Muscle of leg (tissue), 11 donors: ENCODE data around the gene TNK1. TPM values are rescaled to one million over a fixed set of nuclear protein-coding genes. Genes with fewer than 3 reads are reported as not detected.

Experiments used
- DNase-seq: peaks from one replicate; pipeline ENCODE4 v3.0.0; 2013
- H3K27ac ChIP-seq: one replicate; pipeline ENCODE4 v1.5.1; 2013; ENCODE audit warnings: mild to moderate bottlenecking, low read length, control low read depth
- H3K27me3 ChIP-seq: one replicate; pipeline ENCODE4 v1.6.1; 2013; ENCODE audit warnings: low read length; ENCODE audit not compliant: control insufficient read depth, insufficient read depth
- H3K36me3 ChIP-seq: one replicate; pipeline ENCODE4 v1.6.1; 2013; ENCODE audit warnings: low read length; ENCODE audit not compliant: control insufficient read depth, insufficient read depth
- H3K4me1 ChIP-seq: one replicate; pipeline ENCODE4 v1.6.1; 2013; ENCODE audit warnings: low read length; ENCODE audit not compliant: control insufficient read depth, insufficient read depth
- H3K4me3 ChIP-seq: one replicate; pipeline ENCODE4 v1.5.1; 2013; ENCODE audit warnings: low read length, control low read depth
- H3K9me3 ChIP-seq: replicated peaks from 2 replicates; pipeline ENCODE4 v1.6.1; 2013; ENCODE audit warnings: low read depth, low read length; ENCODE audit not compliant: control insufficient read depth
- WGBS: methylation state at CpG from one replicate; pipeline ENCODE4 v1.1.5; 2013; ENCODE audit warnings: missing lambda C conversion rate; ENCODE audit not compliant: insufficient coverage; 5-methylcytosine and 5-hydroxymethylcytosine counted together
- polyA plus RNA-seq, 8 donors: library from polyadenylated mRNA; unstranded; fragments of 120-200 nt; gene quantifications; one replicate each; pipeline versions ENCODE4 v1.2.1 to v1.2.3, GENCODE V29; 2013; ENCODE audit warnings: inconsistent platforms in 1 of 8, low replicate concordance in 1 of 8; ENCODE audit not compliant: insufficient read length in 8 of 8, insufficient read depth in 1 of 8
- total RNA-seq: library from RNA; stranded (reverse); fragments of 120-200 nt; gene quantifications from one replicate; pipeline ENCODE4 v1.2.4, GENCODE V29; 2013

Gene TNK1
- total and polyA plus RNA-seq, 9 donors: 0.23 to 1.3 (median 0.56) TPM

GRCh38 chr17:7408863-7409262 is 28.0 kb downstream of the TNK1 start:
- H3K27ac ChIP-seq: no peak overlapping the region
- H3K36me3 ChIP-seq: peaks cover 18% of the 10 kb centered on the region
- WGBS: 87% methylated on average over 6 of the region's 6 CpGs
- H3K4me1 ChIP-seq: peaks cover 16% of the 10 kb centered on the region
- H3K27me3 ChIP-seq: peaks cover 8% of the 10 kb centered on the region
- no peak overlapping the region for H3K4me3 ChIP-seq
- DNase-seq: no peak
- H3K9me3 ChIP-seq: no peaks in the 10 kb centered on the region

GRCh38 chr17:7409716-7410115 is 28.8 kb downstream of the TNK1 start:
- Histone ChIP-seq H3K4me1 (peaks cover 16% of the 10 kb centered on the region), H3K36me3 (peaks cover 18% of the 10 kb centered on the region), H3K27ac (no peak overlapping the region), H3K9me3 (no peaks in the 10 kb centered on the region), H3K4me3 (no peak overlapping the region), H3K27me3 (peaks cover 8% of the 10 kb centered on the region)
- 82% methylated on average over 6 of the region's 6 CpGs for WGBS
- no peak for DNase-seq

- H3K4me1 ChIP-seq: peaks cover 6% of the 10 kb centered on the region
- H3K27me3 ChIP-seq: peaks cover 3% of the 10 kb centered on the region
- H3K9me3 ChIP-seq: no peaks in the 10 kb centered on the region
- no peak overlapping the region for H3K4me3 ChIP-seq
- WGBS: 78% methylated on average over 14 of the region's 25 CpGs
- peaks cover 26% of the 10 kb centered on the region for H3K36me3 ChIP-seq
- H3K27ac ChIP-seq: no peak overlapping the region
- no peak for DNase-seq
Measured at GRCh38 chr17:7410634-7411426, 29.9 kb downstream of the TNK1 start.

GRCh38 chr17:7411427-7411750 is 30.5 kb downstream of the TNK1 start:
- Histone ChIP-seq H3K4me3 (no peak overlapping the region), H3K4me1 (peaks cover 2% of the 10 kb centered on the region), H3K9me3 (no peaks in the 10 kb centered on the region), H3K27me3 (no peaks in the 10 kb centered on the region), H3K27ac (no peak overlapping the region), H3K36me3 (peaks cover 28% of the 10 kb centered on the region)
- DNase-seq: no peak
- 91% methylated on average over 6 of the region's 8 CpGs for WGBS

- Histone ChIP-seq H3K4me3 (no peak overlapping the region), H3K9me3 (no peaks in the 10 kb centered on the region), H3K4me1 (no peaks in the 10 kb centered on the region), H3K27ac (no peak overlapping the region), H3K36me3 (peaks cover 30% of the 10 kb centered on the region), H3K27me3 (no peaks in the 10 kb centered on the region)
- 50% methylated on average over 1 of the region's 6 CpGs for WGBS
- DNase-seq: no peak
Measured at GRCh38 chr17:7413346-7413985, 32.6 kb downstream of the TNK1 start.

GRCh38 chr17:7414837-7415236 is 33.9 kb downstream of the TNK1 start:
- H3K36me3 ChIP-seq: peaks cover 20% of the 10 kb centered on the region

GRCh38 chr17:7415784-7416183 is 34.9 kb downstream of the TNK1 start:
- no peaks in the 10 kb centered on the region for H3K9me3 ChIP-seq
- H3K4me3 ChIP-seq: no peak overlapping the region
- no peaks in the 10 kb centered on the region for H3K4me1 ChIP-seq
- H3K27ac ChIP-seq: no peak overlapping the region
- DNase-seq: no peak
- no peaks in the 10 kb centered on the region for H3K27me3 ChIP-seq
- H3K36me3 ChIP-seq: peaks cover 14% of the 10 kb centered on the region
- 87% methylated on average over 23 of the region's 23 CpGs for WGBS

More at GRCh38 chr17:7414837-7415236, 33.9 kb downstream of the TNK1 start:
- H3K27ac ChIP-seq: no peak overlapping the region
- no peak for DNase-seq
- WGBS: 77% methylated on average over 14 of the region's 14 CpGs
- no peaks in the 10 kb centered on the region for H3K27me3 ChIP-seq
- H3K4me1 ChIP-seq: no peaks in the 10 kb centered on the region
- H3K4me3 ChIP-seq: no peak overlapping the region
- no peaks in the 10 kb centered on the region for H3K9me3 ChIP-seq

GRCh38 chr17:7416323-7416722 is 35.4 kb downstream of the TNK1 start:
- peaks cover 13% of the 10 kb centered on the region for H3K36me3 ChIP-seq
- H3K4me3 ChIP-seq: no peak overlapping the region
- no peak for DNase-seq
- no peaks in the 10 kb centered on the region for H3K4me1 ChIP-seq
- H3K27me3 ChIP-seq: no peaks in the 10 kb centered on the region
- WGBS: 53% methylated on average over 4 of the region's 6 CpGs
- H3K27ac ChIP-seq: no peak overlapping the region
- H3K9me3 ChIP-seq: no peaks in the 10 kb centered on the region

- H3K27ac ChIP-seq: no peak overlapping the region
- DNase-seq: no peak
- no peaks in the 10 kb centered on the region for H3K27me3 ChIP-seq
- H3K36me3 ChIP-seq: peaks cover 13% of the 10 kb centered on the region
- WGBS: 92% methylated on average over 33 of the region's 54 CpGs
- no peaks in the 10 kb centered on the region for H3K9me3 ChIP-seq
- H3K4me3 ChIP-seq: no peak overlapping the region
- no peaks in the 10 kb centered on the region for H3K4me1 ChIP-seq
Measured at GRCh38 chr17:7417056-7417655, 36.3 kb downstream of the TNK1 start.

- no peak for DNase-seq
- H3K4me3 ChIP-seq: no peak overlapping the region
- WGBS: 49% methylated on average over 3 of the region's 18 CpGs
- H3K27me3 ChIP-seq: no peaks in the 10 kb centered on the region
- H3K27ac ChIP-seq: no peak overlapping the region
- H3K36me3 ChIP-seq: peaks cover 13% of the 10 kb centered on the region
- no peaks in the 10 kb centered on the region for H3K4me1 ChIP-seq
- no peaks in the 10 kb centered on the region for H3K9me3 ChIP-seq
Measured at GRCh38 chr17:7418472-7419152, 37.7 kb downstream of the TNK1 start.
